ENCODE measurements around the gene EDC4.
"Not testable (repeated sequence)": the region's sequence is repeated elsewhere in the genome, so short reads cannot be mapped to it uniquely, and the experiment has no call there.

Gene EDC4, protein sequence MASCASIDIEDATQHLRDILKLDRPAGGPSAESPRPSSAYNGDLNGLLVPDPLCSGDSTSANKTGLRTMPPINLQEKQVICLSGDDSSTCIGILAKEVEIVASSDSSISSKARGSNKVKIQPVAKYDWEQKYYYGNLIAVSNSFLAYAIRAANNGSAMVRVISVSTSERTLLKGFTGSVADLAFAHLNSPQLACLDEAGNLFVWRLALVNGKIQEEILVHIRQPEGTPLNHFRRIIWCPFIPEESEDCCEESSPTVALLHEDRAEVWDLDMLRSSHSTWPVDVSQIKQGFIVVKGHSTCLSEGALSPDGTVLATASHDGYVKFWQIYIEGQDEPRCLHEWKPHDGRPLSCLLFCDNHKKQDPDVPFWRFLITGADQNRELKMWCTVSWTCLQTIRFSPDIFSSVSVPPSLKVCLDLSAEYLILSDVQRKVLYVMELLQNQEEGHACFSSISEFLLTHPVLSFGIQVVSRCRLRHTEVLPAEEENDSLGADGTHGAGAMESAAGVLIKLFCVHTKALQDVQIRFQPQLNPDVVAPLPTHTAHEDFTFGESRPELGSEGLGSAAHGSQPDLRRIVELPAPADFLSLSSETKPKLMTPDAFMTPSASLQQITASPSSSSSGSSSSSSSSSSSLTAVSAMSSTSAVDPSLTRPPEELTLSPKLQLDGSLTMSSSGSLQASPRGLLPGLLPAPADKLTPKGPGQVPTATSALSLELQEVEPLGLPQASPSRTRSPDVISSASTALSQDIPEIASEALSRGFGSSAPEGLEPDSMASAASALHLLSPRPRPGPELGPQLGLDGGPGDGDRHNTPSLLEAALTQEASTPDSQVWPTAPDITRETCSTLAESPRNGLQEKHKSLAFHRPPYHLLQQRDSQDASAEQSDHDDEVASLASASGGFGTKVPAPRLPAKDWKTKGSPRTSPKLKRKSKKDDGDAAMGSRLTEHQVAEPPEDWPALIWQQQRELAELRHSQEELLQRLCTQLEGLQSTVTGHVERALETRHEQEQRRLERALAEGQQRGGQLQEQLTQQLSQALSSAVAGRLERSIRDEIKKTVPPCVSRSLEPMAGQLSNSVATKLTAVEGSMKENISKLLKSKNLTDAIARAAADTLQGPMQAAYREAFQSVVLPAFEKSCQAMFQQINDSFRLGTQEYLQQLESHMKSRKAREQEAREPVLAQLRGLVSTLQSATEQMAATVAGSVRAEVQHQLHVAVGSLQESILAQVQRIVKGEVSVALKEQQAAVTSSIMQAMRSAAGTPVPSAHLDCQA (N-terminal part only)

DNA sequence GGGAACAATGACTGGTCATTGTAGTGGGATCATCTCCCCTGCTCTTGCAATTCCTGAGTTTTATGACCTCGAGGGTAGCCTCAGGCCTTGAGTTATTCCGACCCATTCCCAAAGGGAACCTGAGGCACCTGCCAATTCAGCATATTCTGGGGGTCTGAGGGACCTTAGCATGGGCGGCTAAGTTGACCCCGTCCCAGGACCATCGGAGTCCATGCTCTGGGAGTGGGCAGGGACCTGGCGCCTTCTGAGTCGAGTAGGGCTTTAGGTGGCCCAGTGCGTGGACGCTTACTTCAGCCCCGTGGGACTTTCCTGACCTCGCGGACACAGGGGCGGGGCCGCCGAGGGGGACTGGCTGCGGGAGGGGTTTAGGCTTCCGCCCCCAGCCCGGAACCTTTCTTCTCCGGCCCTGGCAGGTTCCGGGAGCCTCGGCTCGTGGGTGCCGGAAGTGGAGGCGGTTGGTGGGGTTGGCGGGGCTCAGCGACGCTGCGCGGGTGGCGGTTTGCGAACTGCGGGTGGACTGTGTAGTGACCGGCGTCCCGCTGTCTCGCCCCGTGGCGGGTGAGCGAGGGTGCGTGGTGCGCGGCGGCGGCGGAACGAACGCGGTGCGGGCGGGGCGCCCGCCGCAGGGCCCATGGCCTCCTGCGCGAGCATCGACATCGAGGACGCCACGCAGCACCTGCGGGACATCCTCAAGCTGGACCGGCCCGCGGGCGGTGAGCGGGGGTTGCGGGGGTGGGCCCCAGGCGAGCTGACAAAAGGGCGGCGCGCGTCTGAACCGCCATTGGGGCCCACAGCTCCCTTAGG is at the start of gene EDC4:
EDC4 (plus strand) TSS at position 422 of the 804 bp plus-strand sequence; CDS start at position 632, 210 bp downstream.
- no peak for FAIRE-seq

DNA sequence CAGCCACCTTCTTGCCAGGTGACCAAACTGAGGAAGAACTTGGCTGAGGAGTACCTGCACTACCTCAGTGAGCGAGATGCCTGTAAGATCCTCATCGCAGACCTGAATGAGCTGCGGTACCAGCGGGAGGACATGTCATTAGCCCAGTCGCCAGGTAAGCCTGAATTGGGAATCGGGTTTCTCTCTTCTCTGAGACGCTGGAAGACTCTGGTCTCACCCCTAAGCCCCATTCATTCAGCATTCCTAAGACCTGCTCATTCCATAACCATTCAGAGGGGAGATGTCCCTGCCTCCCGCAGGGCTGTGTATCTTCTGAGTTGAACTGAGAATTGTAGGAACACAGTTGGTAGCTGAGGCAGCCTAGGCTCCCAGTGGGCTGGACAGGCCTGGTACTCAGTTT is 47.7 kb upstream of the EDC4 start:
- no peak for FAIRE-seq

DNA sequence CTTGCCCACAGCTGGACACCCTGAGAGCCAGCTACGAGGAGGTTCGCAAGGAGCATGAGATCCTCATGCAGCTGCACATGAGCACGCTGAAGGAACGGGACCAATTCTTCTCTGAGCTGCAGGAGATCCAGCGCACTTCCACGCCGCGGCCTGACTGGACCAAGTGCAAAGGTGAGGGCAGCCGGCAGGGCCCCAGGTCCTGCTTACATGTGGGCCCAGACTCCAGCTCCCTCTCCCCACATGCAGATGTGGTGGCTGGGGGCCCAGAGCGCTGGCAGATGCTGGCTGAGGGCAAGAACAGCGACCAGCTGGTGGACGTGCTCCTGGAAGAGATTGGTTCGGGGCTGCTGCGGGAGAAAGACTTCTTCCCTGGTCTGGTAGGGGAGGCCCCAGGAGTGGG is 46.9 kb upstream of the EDC4 start:
- FAIRE-seq: no peak

DNA sequence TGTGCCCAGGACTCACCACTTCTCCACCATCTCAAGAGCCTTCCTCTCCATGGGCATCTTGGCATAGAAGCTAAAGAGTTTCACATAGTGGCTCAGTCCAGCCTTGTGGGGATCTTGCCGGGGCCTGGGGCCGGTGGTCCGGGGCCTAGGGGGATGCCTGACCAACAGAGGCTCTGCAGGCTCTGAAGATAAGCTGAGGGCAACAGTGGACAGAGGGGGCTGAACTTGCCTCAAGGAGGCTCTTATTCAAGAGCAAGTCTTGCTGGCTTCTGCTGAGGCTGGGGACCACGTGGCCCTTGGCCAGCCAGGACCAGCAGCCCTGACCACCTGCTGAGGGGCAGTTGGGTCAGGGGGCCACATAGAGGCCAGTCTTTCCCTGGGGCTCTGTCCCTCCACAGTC is 44.2 kb upstream of the EDC4 start:
- FAIRE-seq: no peak

DNA sequence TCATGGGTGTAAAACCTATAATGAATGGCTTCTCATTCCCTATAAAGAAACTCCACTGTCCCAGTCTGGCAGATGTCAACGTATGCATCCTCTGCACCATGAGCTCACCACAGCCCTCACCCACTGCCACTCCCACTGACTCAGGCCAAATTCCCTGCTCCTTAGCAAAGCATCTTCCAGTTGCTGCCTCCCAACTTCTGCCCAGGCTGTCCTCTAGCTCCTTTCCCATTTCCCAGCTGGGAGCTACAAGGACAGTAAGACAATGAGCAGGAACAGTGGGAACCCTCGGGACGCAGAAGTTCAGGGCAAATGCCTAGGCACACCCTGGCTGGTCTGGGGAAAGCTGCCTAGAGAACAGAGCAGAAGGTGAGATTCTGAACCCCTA is 39.8 kb upstream of the EDC4 start:
- no peak for FAIRE-seq

DNA sequence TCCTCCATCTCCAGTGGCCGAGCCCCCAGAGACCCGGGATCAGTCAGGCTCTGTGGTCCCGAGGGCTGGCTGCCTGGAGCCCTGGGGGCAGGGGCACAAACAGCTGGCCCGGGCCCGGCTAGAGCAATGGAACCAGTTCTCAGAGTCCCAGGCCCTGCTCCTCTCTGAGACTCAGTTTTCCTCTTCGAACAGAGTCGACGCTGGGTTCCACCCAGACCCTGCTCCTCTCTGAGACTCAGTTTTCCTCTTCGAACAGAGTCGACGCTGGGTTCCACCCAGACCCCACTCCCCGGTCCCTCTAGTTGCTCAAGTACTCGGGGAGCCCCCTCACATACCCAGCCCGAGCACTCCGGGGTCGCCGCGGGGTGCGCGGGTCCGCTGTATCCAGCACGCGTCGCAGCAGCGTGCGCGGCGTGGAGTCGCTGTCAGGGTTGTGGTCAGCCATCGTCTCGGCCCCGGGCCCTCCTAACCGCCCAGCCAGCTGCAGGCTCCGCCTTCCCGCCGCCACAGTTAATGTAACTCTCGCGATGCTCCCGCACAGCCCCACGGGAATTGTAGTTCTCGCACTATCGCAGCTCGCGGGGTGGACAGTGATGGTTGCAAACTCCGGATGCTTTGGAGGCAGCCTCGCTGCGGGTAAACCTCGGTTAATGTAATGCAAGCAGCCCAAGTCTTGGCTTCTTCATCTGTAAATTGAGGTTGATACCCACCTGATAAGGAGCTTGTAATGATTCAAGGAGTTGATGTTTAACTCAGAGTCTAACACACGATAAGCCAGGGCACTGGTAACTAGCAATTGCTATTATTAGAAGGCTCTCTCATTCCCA is 39.2 kb upstream of the EDC4 start:
- no peak for FAIRE-seq

DNA sequence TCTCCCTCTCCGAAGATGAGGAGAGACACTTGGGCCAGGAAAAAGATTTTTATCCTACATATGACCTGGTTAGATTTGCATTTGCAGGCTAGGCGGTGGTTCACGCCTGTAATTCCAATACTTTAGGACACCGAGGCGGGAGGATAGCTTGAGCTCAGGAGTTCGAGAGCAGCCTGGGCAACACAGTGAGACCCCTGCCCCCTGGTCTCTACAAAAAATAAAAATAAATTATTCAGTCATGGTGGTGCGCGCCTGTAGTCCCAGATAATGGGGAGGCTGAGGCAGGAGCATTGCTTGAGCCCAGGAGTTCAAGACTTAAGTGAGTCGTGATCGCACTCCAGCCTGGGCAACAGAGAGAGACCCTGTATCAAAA is 38.6 kb upstream of the EDC4 start:
- no peak for FAIRE-seq

DNA sequence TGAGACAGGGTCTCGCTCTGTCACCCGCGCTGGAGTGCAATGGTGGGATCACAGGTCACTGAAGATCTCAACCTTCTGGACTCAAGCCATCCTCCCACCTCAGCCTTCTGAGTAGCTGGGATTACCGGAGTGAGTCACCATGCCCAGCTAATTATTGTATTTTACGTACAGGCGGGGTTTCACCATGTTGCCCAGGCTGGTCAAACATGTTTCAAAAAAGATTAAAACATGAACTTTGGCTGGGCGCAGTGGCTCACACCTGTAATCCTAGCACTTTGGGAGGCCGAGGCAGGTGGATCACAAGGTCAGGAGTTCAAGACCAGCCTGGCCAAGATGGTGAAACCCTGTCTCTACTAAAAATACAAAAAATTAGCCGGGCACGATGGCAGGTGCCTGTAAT is 35.7 kb upstream of the EDC4 start:
- FAIRE-seq: not testable (repeated sequence)

DNA sequence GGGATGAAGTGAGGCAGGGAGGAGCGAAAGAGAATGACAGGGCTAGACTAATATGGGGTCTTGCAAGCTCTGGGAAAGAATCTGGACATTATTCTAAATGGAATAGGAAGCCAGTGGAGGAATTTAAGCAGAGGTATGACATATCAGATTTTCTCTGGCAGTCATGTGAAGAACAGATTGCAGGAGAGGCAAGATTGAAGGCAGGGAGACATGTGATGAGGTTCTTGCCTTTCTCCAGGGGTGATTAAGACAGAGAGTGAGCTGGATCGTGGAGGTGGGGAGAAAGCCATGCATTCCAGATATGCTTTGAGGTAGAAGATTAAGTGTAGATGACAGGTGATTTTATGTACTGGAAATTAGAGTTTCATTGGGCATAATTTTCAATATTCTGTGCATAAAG is 35.0 kb upstream of the EDC4 start:
- FAIRE-seq: no peak

DNA sequence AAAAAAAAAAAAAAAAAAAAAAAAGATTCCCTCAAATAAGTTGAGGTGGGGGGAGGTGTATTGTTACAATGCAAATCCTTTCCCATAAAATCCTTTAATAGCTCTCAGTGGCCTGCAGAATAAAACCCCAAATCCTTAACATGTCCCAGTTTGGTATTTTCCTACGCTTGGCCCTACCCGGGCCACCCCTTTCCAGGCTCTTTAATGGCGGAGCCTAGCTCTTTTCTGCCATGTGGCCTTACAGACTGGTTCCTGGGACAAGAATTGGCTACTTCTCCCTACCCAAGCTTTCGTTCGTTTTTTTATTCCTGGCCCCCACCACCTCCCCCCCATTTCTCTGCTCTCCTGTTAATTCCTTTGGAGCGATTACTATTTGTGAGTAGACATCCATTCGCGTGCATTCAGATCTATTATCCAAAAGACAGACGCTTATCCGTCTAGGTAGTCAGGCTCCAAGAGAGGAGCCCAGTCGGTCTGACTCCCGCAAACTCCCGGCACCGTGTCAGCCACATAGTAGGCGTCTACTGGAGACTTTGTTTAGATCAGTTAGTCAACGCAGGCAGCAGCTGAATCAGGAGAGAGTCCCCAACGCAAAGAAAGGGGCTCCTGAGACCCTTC is 31.5 kb upstream of the EDC4 start:
- FAIRE-seq: no peak

DNA sequence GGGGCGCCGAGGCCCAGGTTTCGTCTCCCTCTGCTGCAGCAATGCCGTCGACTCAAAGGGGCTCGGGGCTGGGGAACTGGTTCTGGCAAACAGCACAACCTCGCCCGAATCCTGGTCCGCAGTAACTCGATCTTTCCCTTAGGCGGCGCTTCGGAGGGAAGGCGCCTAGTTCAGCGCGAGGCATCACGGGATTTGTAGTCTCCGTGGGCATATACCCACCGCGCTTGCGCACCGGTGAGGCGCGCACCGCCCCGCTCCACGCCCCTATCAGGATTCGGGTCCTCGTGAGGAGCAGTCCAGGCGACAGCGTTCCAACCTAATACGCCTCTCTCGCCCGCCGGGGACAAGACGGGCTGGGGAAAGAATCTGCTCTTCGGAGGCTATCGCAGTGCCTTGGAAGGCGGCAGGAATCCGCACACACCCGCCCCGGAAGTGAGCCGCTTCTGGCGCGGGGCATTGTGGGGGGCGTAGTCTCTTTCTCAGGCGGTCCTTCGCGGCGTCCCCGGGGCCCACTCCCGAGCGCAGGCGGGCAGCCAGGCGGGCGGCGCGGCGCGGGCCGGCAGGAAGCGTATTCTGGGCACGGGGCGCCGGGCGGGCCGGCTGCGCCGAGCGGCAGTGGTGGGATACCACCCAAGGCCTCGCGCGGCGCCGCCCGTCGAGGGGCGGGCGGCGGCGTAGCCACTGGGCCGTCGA is 30.9 kb upstream of the EDC4 start, which contains the start of gene THAP11:
THAP11 (plus strand) TSS at position 505 of the 693 bp plus-strand sequence. CDS start 235 bp downstream, outside the sequence.
- FAIRE-seq: no peak

DNA sequence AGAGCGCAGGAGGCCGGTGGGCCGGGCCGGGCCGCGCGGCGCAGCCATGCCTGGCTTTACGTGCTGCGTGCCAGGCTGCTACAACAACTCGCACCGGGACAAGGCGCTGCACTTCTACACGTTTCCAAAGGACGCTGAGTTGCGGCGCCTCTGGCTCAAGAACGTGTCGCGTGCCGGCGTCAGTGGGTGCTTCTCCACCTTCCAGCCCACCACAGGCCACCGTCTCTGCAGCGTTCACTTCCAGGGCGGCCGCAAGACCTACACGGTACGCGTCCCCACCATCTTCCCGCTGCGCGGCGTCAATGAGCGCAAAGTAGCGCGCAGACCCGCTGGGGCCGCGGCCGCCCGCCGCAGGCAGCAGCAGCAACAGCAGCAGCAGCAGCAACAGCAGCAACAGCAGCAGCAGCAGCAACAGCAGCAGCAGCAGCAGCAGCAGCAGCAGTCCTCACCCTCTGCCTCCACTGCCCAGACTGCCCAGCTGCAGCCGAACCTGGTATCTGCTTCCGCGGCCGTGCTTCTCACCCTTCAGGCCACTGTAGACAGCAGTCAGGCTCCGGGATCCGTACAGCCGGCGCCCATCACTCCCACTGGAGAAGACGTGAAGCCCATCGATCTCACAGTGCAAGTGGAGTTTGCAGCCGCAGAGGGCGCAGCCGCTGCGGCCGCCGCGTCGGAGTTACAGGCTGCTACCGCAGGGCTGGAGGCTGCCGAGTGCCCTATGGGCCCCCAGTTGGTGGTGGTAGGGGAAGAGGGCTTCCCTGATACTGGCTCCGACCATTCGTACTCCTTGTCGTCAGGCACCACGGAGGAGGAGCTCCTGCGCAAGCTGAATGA is 30.1 kb upstream of the EDC4 start:
- no peak for FAIRE-seq

DNA sequence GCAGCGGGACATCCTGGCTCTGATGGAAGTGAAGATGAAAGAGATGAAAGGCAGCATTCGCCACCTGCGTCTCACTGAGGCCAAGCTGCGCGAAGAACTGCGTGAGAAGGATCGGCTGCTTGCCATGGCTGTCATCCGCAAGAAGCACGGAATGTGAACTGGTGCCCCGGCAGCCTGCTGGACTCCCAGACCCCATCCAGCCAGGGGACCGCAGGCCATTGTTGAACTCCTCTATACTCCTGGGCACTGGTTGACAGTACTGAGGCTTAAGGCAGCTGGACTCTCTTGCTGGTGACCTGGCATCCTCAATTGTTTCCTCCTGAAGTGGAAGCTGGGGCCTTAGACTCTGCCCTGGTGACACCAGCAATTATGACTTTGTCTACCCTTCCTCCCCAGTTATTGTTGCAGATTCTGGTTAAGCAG is 29.5 kb upstream of the EDC4 start:
- FAIRE-seq: no peak

DNA sequence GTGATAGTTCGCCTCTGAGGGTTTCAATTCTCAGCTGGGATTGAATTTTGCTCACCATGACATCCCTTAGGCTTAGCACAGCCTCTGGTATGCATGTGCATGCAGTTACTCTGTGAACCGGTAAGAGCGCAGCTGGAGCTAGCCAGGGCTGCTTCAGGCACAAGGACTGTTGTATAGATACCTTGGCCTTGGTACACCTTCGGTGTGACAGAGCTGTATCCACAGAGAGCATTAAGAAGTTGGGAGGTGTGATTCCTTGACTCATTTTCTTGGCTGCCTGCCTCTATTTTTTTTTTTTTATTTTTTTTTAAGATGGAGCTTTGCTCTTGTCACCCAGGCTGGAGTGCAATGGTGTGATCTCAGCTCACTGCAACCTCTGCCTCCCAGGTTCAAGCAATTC is 28.4 kb upstream of the EDC4 start:
- FAIRE-seq: no peak

DNA sequence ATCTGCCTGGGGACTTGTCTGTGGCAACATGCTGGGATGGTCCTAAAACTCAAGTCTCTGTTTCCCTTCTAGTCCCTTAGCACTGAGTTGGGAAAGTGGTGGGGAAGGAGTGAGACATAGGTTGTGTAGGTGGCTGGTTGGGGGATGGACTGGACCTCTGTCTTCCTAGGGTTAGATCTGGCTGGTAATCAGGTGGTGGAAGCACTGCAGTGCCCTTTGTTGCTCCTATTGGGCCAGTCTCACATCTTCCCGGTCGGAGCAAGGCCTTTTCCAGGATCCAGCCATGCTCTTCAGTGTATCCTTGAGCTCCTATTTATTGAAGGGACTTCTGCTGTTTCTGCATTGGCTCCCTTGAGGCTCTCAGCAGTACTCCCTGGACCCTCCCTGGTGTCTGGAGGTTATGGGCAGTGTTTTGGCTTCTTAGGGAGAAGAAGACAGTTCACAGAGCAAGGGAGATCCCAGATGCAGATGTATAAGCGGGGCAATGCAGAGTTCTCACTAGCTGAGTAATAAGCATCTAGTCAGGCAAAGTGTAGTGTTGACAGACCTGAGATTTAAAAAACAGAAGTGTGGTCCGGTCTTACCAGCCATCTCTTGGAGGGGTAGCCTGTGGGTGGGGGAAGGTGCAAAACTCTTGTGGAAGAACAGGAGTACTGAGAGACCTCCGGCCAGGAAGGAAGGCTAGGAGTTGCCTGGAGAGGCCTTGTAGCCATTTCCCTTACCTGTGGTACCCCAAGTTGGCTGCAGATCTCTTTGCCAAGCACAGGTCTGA is 27.4 kb upstream of the EDC4 start:
- no peak for FAIRE-seq

DNA sequence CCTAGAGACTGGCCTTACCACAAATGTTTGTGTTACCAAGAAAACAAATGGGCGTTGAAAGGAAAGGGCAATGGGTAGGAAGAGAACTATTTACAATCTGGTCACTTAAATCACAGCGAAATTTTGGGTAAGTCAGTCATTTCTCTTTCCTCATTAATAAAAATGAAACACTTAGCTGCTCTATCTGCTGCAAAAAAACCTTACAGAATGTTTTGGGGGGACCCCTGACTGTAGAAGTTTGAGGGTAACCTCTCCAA is 26.9 kb upstream of the EDC4 start:
- no peak for FAIRE-seq

DNA sequence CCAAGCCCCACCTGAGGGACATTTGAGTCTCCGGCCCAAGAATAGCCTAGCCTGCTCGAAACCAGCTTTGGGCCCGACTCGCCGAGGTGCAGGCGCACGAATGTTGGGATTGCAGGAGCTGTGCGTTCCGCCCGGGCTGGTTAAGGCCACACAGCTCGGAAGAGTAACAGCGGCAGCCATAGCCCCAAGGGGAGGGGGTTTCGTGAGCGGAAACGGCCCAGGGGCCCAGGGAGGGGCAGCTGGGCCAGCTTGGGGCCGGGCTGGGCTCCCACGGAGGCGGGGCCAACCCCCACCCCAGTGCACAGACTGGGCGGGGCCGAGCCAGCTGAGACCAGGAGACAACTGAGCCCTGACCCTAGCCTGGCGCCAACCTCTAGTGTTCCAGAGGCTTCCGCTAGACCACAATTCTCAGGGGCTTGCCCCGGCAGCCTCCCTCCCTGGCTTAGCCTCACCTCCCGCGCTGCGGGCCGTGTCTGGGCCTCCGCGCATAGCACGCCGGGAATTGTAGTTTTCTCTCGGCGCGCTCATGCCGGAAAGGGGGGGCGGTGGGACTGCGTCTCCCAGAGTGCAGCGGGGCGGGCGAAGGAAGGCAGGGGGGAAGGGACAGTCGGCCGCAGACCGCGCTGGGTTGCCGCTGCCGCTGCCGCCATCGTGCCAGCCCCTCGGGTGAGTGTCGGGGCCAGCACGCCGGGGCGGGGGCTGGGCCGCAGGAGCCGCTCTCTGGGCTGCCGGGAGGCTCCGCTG is 26.4 kb upstream of the EDC4 start, which contains the start of gene NUTF2:
NUTF2 (plus strand) TSS at position 614 of the 744 bp plus-strand sequence. CDS start 18,198 bp downstream, outside the sequence.
- peak; percentile 51 for FAIRE-seq
